GM19463 (cell line): ENCODE results near the gene PBRM1.

Source experiments
- ATAC-seq: cut with Tn5 transposase; IDR thresholded peaks from one replicate; pipeline ENCODE4 v1.9.1; 2021; ENCODE audit warnings: mild to moderate bottlenecking, moderate library complexity; ENCODE audit not compliant: unreplicated experiment

Gene PBRM1

DNA sequence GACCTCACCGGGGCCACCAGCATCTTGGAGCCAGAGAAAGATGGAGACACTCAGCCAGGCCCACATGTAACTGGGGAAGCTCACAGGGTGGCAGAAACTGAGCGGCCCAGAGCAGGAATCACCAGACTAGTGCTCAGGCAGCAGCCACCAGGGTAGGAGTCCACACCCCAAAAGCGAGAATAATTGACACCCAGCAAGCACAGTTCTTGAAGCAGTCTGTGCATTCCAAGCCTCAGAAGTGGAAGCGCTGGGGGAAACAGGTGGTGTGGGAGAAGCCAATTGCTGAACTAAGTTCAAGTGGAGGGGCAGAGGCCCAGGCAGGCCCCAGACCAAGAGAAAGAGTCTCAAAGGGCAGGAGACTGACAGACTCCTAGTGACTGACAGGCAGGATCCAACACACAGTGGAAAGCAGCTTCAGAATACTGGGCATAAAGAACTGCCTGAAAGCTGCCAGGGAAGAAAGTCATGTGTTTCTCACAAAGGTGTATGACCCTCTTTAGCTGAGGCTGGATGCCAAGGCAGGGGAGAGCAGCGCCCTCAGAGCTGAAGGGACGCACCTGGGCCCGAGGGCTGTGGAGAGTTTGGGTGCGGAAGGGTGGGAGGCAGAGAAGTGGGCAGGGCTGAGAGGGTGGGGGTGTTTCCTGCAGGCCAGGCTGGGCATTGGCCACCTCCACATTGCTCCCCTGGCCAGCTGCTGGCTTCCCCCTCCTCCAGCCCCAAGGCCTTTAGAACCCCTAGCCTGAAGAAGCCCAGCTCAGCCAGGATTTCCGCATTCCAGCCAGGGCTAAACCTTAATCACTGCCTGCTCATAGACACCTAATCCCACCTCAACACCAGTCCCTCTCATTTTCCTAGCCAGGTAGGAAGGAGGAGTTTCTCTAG, 159.8 kb downstream of the PBRM1 start:
- ATAC-seq = no peak

DNA sequence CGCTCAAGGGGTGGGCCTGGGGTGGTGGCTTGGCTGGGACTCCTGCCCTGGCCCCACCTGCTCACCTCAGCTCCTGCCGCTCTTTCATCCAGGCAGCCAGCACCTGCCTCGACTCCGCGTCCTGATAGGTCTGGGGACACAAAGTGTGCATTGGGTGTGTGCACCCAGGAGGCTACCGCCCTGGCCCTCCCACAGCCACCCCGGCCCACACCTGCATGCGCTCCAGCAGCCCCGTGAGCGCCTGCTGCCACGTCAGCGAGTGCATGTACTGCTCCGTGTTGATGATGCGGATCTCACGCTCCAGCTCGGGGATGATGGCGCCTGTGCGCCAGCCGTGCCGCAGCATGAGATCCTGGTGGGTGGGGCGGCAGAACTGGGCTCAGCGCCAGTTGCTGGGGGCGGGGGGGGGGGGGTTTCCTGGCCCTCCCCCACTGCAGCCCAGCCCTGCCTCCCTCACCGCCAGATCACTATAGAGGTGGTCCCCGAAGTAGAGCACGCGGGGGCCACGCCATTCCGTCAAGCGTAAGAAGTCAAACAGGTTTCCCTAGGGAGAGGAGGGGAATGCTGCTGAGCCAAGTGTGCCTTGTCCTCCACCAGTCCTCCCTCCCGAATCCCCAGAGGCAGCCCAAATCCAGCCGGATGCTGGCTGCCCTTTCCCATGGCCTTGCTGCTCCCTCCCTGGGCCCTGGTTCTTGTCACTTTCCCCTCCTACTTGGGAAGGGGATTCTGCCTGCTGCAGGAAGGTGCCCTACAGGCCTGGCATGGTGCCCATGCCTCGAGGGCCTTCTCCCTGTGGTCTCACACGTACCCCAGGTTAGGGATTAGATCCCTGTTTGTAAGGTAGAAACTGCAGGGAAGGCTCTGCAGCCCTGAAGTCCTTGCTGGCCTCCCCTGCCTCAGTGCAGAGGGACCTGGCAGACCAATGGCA, 160.7 kb downstream of the PBRM1 start:
- ATAC-seq = no peak

DNA sequence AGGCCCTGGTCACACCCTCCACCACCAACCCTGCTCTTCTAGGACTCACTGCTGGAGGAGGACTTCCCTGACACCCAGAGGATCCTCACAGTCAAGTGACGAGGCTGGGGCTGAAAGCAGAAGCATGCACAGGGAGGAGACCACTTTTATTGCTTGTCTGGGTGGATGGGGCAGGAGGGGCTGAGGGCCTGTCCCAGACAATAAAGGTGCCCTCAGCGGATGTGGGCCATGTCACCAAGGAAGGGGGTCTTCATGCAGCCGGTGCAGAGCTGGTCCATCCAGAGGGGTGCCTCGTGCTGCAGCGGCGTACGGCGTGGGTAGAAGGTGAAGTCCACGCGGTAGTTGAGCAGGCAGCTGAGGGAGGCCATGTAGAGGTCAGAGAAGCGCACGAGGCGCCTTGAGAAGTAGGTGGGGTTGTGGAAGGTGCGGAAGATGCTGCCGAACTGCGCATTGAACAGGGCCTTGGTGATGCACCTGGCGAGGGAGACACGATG, 161.4 kb downstream of the PBRM1 start:
- ATAC-seq = no peak

DNA sequence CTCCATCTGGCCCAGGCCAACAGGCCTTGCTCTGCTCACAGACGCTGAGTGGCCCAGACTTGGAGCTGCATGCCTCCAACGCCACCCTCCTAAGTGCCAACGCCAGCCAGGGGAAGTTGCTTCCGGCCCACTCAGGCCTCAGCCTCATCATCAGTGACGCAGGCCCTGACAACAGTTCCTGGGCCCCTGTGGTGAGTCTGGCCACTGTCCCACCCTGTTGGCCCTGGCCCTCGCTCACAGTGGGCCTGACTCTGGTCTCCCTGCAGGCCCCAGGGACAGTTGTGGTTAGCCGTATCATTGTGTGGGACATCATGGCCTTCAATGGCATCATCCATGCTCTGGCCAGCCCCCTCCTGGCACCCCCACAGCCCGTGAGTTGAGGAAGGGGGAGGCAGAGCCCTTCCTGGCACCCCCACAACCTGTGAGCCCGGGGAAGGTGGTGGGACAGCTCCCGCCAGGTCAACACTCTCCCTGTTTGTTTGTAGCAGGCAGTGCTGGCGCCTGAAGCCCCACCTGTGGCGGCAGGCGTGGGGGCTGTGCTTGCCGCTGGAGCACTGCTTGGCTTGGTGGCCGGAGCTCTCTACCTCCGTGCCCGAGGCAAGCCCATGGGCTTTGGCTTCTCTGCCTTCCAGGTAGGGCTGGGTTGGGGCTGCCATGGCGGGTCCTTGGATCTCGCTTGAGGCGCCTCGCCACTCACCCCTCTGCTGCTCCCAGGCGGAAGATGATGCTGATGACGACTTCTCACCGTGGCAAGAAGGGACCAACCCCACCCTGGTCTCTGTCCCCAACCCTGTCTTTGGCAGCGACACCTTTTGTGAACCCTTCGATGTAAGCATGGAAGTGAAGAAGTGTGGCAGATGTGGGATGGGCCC, 162.1 kb downstream of the PBRM1 start:
- ATAC-seq = no peak

DNA sequence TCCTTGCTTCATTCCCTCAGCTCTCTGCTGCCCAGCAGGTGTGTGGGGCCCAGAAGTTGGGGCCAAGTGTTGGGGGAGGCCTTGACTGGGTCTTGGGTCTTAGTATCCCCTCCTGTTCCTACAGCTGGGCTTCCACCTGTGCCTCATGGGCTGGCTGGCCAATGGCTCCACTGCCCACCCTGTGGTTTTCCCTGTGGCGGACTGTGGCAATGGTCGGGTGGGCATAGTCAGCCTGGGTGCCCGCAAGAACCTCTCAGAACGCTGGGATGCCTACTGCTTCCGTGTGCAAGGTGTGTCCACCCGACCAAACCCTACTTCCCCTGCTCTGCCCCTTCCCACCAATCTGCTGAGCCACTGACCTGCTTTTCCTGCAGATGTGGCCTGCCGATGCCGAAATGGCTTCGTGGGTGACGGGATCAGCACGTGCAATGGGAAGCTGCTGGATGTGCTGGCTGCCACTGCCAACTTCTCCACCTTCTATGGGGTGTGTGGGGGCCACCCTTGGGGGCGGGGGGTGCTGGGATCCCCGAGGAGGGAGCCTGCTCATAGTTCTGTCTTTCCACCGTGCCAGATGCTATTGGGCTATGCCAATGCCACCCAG, 163.0 kb downstream of the PBRM1 start:
- ATAC-seq = no peak

DNA sequence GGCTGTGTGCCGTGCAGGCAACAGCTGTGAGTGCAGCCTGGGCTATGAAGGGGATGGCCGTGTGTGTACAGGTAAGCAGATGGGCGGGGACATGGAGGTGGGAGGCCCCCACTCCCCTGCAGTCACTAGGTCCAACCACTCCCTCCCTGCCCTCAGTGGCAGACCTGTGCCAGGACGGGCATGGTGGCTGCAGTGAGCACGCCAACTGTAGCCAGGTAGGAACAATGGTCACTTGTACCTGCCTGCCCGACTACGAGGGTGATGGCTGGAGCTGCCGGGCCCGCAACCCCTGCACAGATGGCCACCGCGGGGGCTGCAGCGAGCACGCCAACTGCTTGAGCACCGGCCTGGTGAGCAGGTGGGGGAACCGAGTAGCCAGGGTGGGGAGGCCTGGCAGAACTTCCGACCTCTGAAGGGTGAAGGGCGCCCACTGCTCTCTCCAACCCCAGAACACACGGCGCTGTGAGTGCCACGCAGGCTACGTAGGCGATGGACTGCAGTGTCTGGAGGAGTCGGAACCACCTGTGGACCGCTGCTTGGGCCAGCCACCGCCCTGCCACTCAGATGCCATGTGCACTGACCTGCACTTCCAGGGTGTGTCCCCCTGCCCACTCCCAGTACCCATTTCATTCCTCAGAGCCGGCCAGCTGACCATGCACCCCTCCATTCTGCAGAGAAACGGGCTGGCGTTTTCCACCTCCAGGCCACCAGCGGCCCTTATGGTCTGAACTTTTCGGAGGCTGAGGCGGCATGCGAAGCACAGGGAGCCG, 163.6 kb downstream of the PBRM1 start:
- no peak for ATAC-seq

DNA sequence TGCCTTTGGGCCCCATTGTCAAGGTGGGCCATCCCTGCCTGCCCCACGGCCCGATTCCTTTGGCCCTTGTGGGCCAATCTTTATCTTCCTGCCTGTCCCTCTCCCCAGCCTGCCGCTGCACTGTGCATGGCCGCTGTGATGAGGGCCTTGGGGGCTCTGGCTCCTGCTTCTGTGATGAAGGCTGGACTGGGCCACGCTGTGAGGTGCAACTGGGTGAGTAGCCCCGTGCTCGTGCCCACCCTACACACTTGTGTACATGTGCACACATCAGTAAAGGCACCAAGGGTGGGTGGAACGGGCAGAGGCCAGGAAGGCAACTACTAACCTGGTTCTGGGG, 164.3 kb downstream of the PBRM1 start:
- ATAC-seq = no peak

DNA sequence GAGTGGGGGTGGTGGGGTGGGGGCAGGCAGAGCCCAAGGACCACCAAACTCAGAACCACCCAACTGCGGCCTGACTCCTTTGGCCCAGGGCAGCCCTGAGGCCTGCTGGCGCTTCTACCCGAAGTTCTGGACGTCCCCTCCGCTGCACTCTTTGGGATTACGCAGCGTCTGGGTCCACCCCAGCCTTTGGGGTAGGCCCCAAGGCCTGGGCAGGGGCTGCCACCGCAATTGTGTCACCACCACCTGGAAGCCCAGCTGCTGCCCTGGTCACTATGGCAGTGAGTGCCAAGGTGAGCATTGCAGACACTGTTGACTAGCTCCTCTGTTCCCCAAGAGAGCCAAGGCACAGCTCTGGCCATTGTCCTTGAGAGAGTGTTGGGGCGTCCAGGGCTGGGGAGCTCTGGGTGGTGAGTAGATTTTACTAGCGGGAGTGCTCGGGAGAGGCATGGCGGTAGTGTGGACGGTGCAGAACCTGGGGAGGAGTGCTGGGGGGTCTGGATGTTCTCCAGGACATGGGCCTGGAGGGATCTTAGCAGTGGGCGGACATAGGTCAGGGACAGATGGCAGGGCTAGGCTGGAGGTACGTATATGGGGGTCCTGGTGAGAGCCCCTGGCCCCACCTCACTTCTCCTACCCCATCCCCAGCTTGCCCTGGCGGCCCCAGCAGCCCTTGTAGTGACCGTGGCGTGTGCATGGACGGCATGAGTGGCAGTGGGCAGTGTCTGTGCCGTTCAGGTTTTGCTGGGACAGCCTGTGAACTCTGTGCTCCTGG, 164.8 kb downstream of the PBRM1 start:
- no peak for ATAC-seq

DNA sequence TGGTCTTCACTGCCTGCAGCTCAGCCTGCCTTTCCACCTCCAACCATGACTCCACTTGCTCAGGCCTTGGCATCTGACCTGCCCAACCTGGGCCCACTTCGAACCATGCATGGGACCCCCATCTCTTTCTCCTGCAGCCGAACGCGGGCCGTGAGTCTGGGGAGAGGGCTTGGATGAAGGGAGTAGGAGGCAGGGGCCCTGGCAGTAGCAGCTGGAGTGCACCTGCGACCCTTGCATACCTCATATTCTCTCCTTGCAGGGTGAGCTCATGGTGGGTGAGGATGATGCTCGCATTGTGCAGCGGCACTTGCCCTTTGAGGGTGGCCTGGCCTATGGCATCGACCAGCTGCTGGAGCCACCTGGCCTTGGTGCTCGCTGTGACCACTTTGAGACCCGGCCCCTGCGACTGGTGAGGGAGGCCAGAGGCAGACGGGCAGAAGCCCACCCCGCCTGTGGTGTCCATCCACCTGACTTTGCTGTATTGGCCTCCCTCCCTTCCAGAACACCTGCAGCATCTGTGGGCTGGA, 165.5 kb downstream of the PBRM1 start:
- no peak for ATAC-seq

DNA sequence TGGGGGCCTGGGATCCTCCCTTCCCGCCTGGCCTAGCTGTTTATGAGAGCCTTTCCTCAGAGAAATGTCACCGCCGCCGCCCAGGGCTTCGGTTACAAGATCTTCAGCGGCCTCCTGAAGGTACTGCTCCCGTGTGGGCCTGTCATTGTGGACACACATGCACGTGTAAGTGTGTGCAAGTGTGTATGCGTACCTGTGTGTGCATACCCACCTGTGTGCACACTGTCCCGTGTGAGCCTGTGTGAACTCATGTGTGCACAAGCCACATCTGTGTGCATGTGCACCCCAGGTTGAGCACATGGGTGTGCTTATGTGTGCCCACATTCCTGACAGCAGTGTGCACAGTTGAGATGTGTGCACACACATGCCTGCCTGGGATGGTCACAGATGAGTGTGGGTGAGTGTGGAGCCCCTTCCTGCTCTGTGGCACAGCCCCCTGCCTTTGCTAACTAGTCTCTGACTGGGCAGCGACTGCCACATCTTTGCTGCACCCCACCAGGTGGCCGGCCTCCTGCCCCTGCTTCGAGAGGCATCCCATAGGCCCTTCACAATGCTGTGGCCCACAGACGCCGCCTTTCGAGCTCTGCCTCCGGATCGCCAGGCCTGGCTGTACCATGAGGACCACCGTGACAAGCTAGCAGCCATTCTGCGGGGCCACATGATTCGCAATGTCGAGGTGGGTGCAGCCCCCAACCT, 166.1 kb downstream of the PBRM1 start:
- ATAC-seq = no peak

DNA sequence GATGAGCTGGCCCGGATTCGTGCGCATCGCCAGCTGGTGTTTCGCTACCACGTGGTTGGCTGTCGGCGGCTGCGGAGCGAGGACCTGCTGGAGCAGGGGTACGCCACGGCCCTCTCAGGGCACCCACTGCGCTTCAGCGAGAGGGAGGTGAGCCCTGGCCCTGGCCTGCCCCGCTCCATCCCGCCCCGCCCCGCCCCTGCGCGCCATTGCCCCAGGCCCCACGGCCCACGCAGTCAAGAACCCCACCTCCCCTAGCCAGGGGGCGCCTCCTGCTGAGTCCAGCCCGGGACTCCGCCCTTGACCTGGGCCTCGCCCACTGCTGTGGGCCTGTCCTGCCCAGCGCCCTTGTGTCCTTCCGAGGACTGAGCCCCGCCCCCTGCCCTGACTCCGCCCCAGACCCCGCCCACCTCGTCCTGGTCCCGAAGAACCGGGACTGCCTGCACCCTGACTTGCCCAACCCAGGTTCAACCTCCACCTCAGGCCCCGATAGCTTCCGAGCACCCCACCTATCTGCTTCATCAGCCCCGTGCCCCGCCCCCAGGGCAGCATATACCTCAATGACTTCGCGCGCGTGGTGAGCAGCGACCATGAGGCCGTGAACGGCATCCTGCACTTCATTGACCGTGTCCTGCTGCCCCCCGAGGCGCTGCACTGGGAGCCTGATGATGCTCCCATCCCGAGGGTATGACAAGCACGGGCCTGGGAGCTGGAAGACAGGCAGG, 166.8 kb downstream of the PBRM1 start:
- ATAC-seq = no peak

DNA sequence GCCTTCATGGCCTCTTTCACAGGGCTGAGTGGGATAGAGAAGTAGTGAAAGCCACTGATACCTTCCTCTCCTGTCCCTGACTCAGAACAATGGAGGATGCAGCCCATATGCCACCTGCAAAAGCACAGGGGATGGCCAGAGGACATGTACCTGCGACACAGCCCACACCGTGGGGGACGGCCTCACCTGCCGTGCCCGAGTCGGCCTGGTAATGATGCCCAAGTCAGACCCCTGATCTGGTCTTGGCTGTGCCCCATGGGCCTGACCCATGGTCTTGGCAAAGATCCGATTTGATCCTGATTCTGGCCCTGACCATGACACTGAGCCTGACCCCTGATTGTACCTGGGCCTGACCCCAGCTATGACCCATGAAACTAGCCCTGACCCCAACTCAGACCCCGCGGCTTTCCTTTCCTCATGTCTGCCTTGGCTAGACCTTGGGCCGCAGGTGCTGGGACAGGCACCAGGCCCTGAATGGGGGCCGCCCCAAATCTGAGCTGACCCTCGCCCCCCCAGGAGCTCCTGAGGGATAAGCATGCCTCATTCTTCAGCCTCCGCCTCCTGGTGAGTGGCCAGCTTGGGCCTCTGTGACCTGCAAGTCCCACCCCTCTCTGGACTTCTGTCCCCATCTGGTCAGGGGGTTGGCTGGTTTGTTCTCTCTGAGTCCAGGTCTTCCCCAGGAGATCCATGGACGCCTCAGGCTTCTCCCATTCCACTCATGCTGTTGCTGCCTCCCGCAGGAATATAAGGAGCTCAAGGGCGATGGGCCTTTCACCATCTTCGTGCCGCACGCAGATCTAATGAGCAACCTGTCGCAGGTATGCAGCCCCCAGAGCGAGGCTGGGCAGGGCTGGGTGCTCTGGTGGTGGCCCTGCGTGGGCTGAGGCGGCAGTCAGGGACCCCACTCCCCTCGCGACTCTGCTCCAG, 167.7 kb downstream of the PBRM1 start:
- no peak for ATAC-seq

DNA sequence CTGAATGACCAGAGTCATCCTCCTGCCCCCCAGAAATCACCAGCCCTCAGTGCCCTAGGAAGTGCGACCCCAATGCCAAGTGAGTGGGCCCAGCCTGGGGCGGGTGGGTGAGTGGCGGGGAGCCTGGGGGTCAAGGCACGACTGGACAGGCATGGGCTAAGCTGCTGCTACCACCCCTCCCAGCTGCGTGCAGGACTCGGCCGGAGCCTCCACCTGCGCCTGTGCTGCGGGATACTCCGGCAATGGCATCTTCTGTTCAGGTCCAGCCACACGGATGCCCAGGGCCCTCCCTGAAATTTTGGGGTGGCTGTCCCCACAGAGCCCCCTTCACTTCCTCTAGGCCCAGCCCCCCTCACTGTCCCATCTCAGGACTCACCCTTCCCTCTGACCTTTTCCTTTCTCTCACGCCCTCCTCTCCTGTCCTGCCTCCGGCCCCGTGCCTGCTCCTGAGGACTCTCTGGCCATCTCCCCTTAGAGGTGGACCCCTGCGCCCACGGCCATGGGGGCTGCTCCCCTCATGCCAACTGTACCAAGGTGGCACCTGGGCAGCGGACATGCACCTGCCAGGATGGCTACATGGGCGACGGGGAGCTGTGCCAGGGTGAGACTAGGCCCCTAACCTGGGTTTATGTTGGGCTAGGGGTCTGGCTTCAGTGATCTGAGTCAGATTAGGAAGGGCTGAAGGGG, 169.1 kb downstream of the PBRM1 start:
- no peak for ATAC-seq

DNA sequence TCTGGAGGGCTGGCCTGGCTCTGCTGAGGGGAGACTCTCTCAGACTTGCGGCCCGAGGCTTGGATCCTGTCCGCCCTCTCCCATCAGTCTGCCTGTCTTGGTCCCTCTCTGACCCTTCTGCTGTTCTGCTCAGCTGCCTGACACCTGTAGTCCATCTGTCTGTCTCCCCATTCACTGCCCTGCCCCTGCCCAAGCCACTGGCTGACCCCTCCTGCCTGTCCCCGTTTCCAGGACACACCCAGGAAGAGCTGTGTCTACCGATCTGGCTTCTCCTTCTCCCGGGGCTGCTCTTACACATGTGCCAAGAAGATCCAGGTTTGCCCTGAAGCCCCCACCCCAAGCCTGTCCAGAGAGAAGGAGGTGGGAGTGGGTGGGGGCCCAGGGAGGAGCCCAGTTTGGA, 170.5 kb downstream of the PBRM1 start:
- ATAC-seq = no peak

DNA sequence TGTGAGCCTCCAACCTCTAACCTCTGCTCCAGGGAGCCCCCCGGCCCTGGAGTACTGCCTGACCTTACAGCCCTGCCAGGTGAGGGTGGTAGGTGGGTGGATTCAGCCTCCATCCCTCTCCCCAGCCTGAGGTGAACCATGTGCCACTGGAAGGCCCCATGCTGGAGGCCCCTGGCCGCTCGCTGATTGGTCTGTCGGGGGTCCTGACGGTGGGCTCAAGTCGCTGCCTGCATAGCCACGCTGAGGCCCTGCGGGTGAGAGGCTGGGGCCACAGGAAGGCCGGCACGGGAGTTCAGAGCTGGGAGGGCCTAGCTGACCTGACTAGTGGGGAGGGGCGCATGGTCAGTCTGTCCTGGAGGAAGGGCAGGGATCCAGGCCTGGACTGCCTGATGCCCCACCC, 171.1 kb downstream of the PBRM1 start:
- no peak for ATAC-seq

DNA sequence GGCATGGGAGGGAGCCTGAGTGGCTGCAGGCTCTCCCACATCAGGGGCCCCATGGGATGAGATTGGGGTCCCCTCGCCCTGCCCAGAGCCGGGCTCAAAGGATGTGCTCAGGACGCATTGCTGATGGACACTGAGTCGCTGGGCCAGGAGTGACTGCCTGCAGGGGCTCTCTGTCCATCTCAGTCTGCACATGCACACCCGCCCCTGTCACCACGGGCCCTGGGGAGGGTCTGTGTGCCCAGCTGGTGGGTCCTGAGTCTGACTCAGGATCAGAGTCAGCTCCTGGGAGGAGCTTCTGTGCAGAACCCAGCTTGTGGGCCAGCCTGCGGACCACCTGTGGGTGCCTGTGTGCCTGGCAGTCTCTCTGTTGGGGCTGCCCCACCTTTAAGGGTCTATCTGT, 172.4 kb downstream of the PBRM1 start:
- no peak for ATAC-seq
